Hematopoietic multipotent progenitor cell treated with erythropoietin and hydrocortisone succinate and interleukin-3 and kit ligand, for 4 days (in vitro differentiated cells): ENCODE results near the gene TRH.
"Not testable (repeated sequence)": the region's sequence is repeated elsewhere in the genome, so short reads cannot be mapped to it uniquely, and the experiment has no call there.

Experiments used
- DNase-seq: peaks from one replicate; pipeline ENCODE4 v3.0.0-alpha.2; 2015

The TRH gene

DNA sequence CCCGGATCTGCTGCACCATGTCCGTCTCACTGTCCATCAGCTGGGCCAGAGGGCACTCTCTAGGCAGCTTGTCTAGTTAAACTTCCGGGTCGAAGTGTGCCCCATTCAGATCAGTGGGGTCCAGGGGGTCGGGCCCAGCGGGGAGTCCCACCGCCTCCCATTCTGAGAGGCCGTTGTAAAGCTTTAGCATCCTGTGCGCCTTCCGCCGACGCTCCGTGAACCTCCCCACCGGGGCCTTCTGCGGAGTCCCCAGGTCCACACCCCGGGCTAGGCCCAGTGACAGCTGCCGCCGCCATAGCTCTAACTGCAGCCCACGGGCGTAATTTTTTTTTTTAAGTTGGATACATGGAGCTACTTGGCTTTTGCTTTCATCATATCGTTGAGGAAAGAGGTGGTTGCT, 38.7 kb downstream of the TRH start:
- not testable (repeated sequence) for DNase-seq

DNA sequence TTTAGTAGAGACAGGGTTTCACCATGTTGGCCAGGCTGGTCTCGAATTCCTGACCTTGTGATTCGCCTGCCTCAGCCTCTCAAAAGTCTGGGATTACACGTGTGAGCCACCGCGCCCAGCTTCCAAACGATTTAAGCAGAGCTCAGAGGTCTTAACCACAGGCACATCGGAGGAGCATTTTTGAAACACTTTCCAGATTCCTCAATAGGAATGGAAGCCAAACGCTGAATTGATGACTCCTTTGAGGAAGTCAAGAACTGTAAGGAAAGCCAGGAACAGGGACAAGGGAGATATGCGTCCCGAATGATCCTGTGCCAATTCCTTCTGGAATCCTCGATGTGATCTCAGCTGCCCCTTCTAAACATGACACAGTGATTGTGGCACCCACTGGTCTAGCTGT, 40.0 kb downstream of the TRH start:
- no peak for DNase-seq

- DNase-seq, result not testable (repeated sequence)
Observed at GRCh38 chr3:130017661-130018060, 43.1 kb downstream of the TRH start.

DNA sequence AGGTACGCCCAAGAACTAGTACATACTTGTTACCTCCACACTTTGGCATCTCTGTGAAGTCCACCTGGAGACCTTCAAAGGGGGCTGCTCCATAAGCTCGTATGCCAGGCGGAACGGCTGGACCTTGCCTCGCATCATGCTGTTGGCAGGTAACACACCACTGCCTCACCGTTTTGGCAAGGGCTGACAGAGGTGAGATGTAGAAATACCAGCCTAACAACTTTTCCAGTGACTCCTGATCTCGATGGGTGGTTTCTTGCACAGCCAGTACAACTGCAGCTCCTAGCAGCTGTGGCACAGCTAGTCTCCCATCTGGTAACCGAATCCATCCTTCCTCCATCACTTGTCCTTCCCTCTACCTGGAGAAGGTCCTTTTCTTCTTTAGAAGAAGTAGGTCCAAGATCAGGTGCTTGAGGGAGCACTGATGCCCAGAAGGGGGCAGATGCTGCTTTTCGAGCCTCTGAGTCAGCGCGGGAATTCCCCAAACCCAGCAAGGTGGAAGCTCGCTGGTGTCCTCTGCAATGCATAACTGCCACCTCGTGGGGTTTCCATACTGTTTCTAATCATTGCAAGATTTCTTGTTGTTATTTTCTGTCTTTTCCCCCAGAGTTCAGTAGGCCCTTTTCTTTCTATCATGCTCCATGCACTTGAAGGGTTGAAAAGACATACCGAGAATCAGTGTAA, 51.8 kb downstream of the TRH start:
- DNase-seq, result peak; percentile 15

- not testable (repeated sequence) for DNase-seq
Observed at GRCh38 chr3:130027437-130027836, 52.9 kb downstream of the TRH start.
